Activated naive CD4-positive, alpha-beta T cell treated with anti-CD3 and anti-CD28 coated beads for 36 hours (primary cell): ENCODE measurements around the gene ODC1. TPM values are rescaled to one million over a fixed set of nuclear protein-coding genes. Genes with fewer than 3 reads are reported as not detected.
A peak's percentile ranks its signal among the peaks of the same experiment; 100 is the strongest.

Experiments
- CTCF ChIA-PET: fragments of 350-600 bp; sonication (Branson Sonifier 250); formaldehyde crosslinking; loops from one replicate; lab custom pipeline; 2021; ENCODE audit warnings: antibody characterized with exemption; lab: Charles Lee
- DNase-seq: peaks from one replicate; pipeline ENCODE4 v3.0.0-alpha.2; 2020
- H3K27ac Mint-ChIP-seq: one replicate; pipeline ENCODE4 v1.8.0; 2021; ENCODE audit warnings: mild to moderate bottlenecking, mixed read lengths
- H3K27me3 Mint-ChIP-seq: one replicate; pipeline ENCODE4 v1.8.0; 2021; ENCODE audit warnings: low read depth, mixed read lengths
- H3K36me3 Mint-ChIP-seq: one replicate; pipeline ENCODE4 v1.8.0; 2021; ENCODE audit warnings: low read depth, mixed read lengths
- H3K4me1 Mint-ChIP-seq: one replicate; pipeline ENCODE4 v1.8.0; 2021; ENCODE audit warnings: low read depth, mixed read lengths
- H3K4me3 Mint-ChIP-seq: one replicate; pipeline ENCODE4 v1.8.0; 2021; ENCODE audit warnings: mild to moderate bottlenecking, moderate library complexity, mixed read lengths
- H3K9me3 Mint-ChIP-seq: one replicate; pipeline ENCODE4 v1.8.0; 2021; ENCODE audit warnings: mixed read lengths
- intact Hi-C: fragments of 100-400 bp; cut with micrococcal nuclease; formaldehyde crosslinking; loops from one replicate; pipeline ENCODE4 v1.15.1; 2023
- total RNA-seq, 2 experiments: library from RNA; stranded (reverse); gene quantifications; one replicate each; pipeline ENCODE4 v1.2.3, GENCODE V29; 2021

ODC1 gene
- total RNA-seq, 2 experiments from 2014 or later, result 174 to 177 TPM

- Mint-ChIP-seq H3K4me3 (peak overlapping the region; percentile 59), H3K27ac (peak overlapping the region; percentile 97), H3K36me3 (peaks cover 5% of the 10 kb centered on the region), H3K27me3 (no peaks in the 10 kb centered on the region), H3K4me1 (peaks cover 47% of the 10 kb centered on the region), H3K9me3 (no peaks in the 10 kb centered on the region)
- CTCF ChIA-PET, result interaction anchor here (0.5 to 7.0 kb wide), 54 partner anchors 9 to 594 kb away, joined by 3 to 125 read pairs (median 4); partner anchors contain the start of gene HPCAL1
- peak; percentile 90 for DNase-seq
- intact Hi-C loops, result loop anchor here (1.0 to 2.0 kb wide), 10 partner anchors 25 to 626 kb away; partner anchors contain the start of gene HPCAL1
Measured at GRCh38 chr2:10407841-10408648, 40.1 kb downstream of the ODC1 start.

- Mint-ChIP-seq H3K27ac (peak overlapping the region; percentile 97), H3K27me3 (no peaks in the 10 kb centered on the region), H3K4me1 (peaks cover 50% of the 10 kb centered on the region), H3K9me3 (no peaks in the 10 kb centered on the region), H3K4me3 (peak overlapping the region; percentile 59), H3K36me3 (peaks cover 5% of the 10 kb centered on the region)
- no peak for DNase-seq
- CTCF ChIA-PET, result interaction anchor here (0.8 to 7.0 kb wide), 20 partner anchors 12 to 593 kb away, joined by 3 to 125 read pairs (median 14); partner anchors contain the start of gene HPCAL1
- intact Hi-C loops, result no loop called here
Measured at GRCh38 chr2:10407432-10407831, 40.7 kb downstream of the ODC1 start.

DNA sequence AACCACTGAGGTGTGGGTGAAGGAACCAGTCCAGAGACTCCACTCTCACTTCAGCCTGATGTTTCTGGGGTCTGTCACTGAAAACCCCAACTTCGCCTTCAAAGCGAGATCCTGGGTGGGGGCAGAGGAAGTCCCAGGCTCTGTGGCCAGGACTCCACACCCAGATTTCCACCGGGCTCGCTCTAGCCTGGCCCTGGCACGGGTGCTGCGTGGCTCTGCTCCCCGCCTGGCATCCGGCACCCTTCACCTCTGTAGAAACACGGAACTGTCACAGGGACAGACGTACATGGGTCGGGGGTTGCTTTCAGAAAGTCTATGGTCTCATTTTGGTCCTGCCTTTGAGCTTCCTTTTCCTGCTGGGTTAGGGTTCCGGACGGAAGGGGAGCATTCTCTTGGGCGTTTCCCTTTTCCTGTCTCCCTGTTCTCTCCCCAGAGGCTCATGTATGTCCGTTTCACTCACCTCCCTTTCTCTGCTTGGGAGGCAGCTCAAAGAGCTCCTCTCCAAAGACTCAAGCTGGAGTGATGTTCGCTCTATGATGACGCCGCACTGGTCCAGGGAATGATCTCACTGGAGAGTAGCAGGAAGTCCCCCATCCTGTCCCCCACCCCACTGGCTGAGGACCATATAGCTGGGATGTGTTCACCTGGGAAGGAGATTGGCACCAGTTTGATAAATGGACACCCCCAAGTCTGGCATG lies 41.5 kb downstream of the ODC1 start:
- H3K36me3 Mint-ChIP-seq, result peaks cover 2% of the 10 kb centered on the region
- no peaks in the 10 kb centered on the region for H3K9me3 Mint-ChIP-seq
- peaks cover 55% of the 10 kb centered on the region for H3K4me1 Mint-ChIP-seq
- H3K27ac Mint-ChIP-seq, result peak overlapping the region; percentile 33
- CTCF ChIA-PET, result interaction anchor here (0.8 to 7.0 kb wide), 5 partner anchors 29 to 136 kb away, joined by 3 to 125 read pairs (median 37); partner anchors contain the start of gene HPCAL1
- intact Hi-C loops, result no loop called here
- peak; percentile 20 for DNase-seq
- H3K4me3 Mint-ChIP-seq, result no peak overlapping the region
- H3K27me3 Mint-ChIP-seq, result no peaks in the 10 kb centered on the region

DNA sequence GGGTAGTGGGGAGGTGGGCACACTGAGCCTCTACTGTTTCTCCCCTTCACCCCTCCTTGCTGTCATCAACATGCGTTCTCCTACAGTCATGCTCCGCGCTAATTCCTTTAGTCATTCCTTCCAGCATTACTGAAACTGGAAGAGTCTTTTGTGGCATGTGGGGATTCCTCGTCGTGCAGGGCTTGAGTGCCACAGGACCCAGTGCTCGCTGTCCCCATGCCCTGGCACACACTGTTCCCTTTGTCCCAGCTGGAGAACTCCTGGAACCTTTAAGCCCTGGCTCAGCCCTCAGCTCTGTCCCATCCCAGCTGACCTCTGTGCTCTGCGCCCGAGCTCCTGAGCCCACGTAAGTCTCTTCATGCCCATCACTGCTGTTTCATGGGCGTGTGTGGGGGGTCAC lies 42.1 kb downstream of the ODC1 start:
- CTCF ChIA-PET, result interaction anchor here (0.8 to 7.0 kb wide), 2 partner anchors 102 to 108 kb away, joined by 3 to 125 read pairs; partner anchors contain the start of gene HPCAL1
- no peak for DNase-seq
- Mint-ChIP-seq H3K9me3 (no peaks in the 10 kb centered on the region), H3K4me3 (no peak overlapping the region), H3K27me3 (no peaks in the 10 kb centered on the region), H3K27ac (no peak overlapping the region), H3K4me1 (peaks cover 62% of the 10 kb centered on the region), H3K36me3 (peaks cover 2% of the 10 kb centered on the region)
- intact Hi-C loops, result no loop called here

DNA sequence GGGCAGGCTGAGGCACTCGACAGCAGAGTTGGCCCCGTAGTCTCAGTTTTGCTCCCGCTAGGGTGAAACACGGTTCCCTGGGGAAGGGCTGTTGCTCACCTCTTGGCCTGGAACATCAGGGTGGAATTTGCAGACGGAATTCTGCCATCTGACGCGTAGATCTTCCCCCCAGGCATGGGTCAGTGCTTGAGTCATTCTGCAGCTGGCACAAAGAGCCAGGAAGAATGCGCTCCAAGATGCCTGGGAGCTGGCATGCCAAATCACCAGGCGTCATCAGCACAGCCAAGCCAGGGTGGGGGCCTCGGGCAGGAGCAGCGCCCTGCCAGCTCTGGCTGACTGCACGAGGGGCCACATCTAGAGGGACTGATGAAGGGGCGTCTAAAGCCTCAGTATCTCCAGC lies 42.7 kb downstream of the ODC1 start:
- no peaks in the 10 kb centered on the region for H3K9me3 Mint-ChIP-seq
- intact Hi-C loops, result no loop called here

DNA sequence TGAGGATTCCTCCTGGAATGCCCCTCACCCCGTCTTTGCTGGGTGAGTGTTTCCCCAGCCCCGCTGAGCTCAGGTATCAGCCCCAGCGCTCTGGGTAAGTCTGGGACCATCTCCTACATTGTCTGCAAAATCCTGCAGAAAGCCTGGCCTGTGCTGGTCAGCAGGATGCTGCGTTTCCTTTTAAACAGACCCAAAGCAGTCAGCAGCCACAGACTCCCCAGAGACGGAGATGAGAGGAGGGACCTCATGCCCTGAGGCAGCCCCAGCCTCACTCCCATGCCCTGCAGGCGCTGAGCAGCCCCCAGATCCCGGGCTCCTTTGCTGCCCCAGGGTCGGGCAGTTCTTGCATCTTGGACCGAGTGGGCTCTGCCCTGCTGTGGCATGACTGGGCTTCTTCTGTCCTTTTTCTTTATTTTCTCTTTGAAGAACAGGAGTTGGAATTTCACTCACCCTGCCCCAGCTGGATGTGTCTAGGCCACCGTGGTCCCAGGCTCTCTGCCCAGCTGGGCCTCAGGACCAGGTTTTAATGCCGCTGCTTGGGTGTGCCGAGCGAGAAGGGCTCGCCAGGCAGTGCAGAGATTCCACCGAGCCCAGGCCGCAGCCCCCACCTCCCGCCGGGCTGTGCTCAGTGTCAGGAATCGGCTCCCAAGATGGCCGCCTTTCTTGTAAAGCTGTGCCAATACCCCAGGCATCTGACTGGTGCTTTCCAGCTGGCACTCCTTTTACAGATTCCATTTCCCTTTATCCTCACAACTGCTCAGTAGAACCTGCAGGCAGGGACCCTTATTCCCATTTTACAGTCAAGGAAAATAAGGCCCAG lies 43.6 kb downstream of the ODC1 start:
- H3K9me3 Mint-ChIP-seq, result no peaks in the 10 kb centered on the region
- H3K4me1 Mint-ChIP-seq, result peaks cover 75% of the 10 kb centered on the region
- no peak overlapping the region for H3K27ac Mint-ChIP-seq
- H3K36me3 Mint-ChIP-seq, result peaks cover 5% of the 10 kb centered on the region
- H3K4me3 Mint-ChIP-seq, result no peak overlapping the region
- DNase-seq, result no peak
- no peaks in the 10 kb centered on the region for H3K27me3 Mint-ChIP-seq
- CTCF ChIA-PET, result interaction anchor here (1.7 to 7.0 kb wide), 2 partner anchors 73 to 100 kb away, joined by 3 to 125 read pairs; partner anchors contain the start of gene HPCAL1
- intact Hi-C loops, result no loop called here

More for the DNA sequence above, 42.7 kb downstream of the ODC1 start:
- no peak overlapping the region for H3K27ac Mint-ChIP-seq
- H3K27me3 Mint-ChIP-seq, result no peaks in the 10 kb centered on the region
- DNase-seq, result no peak
- peaks cover 67% of the 10 kb centered on the region for H3K4me1 Mint-ChIP-seq
- no peak overlapping the region for H3K4me3 Mint-ChIP-seq
- CTCF ChIA-PET, result interaction anchor here (1.7 to 7.0 kb wide), 2 partner anchors 74 to 101 kb away, joined by 3 to 125 read pairs; partner anchors contain the start of gene HPCAL1
- H3K36me3 Mint-ChIP-seq, result peaks cover 2% of the 10 kb centered on the region

DNA sequence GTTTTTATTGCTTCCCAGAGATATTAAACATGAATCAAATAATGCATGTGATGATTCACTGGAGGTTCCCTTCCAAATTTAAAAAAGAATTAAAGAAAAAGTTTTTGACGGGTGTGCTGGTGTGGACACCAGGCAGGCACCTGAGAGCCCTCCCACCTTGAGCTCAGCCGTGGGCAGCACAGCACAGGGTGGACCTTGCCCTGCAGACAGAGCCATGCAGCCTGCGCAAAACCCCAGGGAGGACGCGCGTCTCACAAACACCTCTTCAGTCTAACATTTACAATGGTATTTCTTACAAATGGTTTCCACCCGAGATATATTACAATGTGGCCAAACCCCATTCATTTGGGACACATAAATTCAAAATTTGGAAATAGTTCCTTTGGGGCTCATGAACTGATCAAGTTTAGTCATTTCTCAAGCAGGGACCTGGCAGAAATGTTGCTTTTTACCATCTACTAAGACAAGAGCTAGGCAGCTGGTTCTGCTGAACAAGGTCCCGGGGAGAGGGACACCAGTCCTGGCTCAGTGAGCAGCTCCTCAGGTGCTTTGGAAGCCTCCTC lies 45.4 kb downstream of the ODC1 start:
- intact Hi-C loops, result no loop called here
- Mint-ChIP-seq H3K36me3 (peaks cover 4% of the 10 kb centered on the region), H3K27me3 (no peaks in the 10 kb centered on the region), H3K4me3 (no peak overlapping the region), H3K4me1 (peaks cover 59% of the 10 kb centered on the region), H3K27ac (no peak overlapping the region), H3K9me3 (no peaks in the 10 kb centered on the region)
- CTCF ChIA-PET, result interaction anchor here (0.6 to 1.2 kb wide), 2 partner anchors 100 to 279 kb away, joined by 3 read pairs; partner anchors contain the start of gene HPCAL1
- no peak for DNase-seq

DNA sequence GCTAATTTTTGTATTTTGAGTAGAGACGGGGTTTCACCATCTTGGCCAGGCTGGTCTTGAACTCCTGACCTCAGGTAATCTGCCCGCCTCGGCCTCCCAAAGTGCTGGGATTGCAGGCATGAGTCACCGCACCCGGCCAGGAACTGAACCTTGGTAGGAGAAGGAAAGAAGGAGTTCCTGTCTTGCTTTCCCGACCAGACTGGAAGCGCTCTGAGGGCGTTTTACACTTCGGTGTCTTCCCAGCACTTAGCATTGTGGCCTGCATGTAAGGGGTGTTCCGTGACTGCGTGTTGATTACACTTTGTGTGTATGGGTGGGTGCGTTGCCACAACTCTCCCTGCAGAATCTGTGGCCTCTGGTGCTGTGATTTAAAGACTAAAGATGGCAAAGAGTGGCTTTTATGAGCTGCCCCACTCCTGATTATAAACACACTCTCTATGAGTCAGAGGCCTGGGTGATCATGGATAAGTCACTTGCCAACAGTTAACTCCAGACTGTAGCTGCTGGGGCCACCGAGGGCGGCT lies 46.0 kb downstream of the ODC1 start:
- no peak for DNase-seq
- no peak overlapping the region for H3K4me3 Mint-ChIP-seq
- no peaks in the 10 kb centered on the region for H3K27me3 Mint-ChIP-seq
- H3K36me3 Mint-ChIP-seq, result peaks cover 4% of the 10 kb centered on the region
- intact Hi-C loops, result no loop called here
- CTCF ChIA-PET, result interaction anchor here (1.1 kb wide), 1 partner anchor 98 kb away, joined by 3 read pairs; no protein-coding TSS in a partner anchor
- H3K27ac Mint-ChIP-seq, result no peak overlapping the region
- H3K9me3 Mint-ChIP-seq, result no peaks in the 10 kb centered on the region
- H3K4me1 Mint-ChIP-seq, result peaks cover 53% of the 10 kb centered on the region

DNA sequence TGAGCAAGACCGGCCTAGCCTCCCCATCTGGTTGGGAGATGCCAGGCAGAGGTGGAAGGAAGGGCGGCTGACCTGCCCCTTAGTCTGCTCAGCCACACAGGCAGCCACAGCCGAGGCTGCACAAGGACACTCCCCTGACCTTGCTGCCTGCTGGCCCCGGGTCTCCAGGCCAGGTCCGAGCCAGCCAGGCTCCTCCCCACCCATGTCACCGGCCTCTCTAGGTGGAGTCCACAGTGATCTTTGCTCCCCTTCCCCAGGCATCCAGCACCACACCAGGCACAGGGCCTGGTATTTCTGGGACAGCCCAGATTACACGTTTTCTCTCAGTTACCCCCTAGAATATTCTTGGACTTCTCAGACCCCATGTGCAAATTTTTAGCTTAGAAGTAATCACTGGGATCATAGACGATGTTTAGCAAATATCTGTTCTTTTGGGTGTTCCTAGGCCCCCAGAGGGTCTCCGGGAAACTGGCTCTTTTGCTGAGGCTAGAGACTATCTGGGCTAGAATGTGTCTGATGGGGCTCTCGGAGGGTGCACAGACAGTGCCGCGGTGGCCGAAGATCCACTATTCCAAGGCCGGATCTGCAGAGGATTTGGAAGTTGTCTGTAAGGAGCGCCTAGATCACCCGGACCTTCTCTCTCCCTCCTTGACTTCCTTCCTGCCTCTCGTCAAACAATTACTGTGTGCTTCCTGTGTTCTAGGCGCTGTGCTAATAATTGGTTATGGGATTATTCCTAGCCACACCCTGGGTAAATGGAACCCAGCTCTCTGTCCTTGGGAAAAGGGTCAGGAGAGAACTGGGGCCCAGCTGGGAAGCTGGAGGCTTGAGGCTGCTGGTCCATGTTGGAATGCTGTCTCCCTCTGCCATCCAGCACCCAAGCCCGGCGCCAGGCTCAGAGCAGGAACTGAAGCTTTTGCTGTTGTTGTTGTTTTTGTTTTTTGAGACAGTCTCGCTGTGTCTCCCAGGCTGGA lies 46.9 kb downstream of the ODC1 start:
- intact Hi-C loops, result no loop called here
- CTCF ChIA-PET, result interaction anchor here (1.1 kb wide), 1 partner anchor 97 kb away, joined by 3 read pairs; no protein-coding TSS in a partner anchor
- no peak for DNase-seq
- H3K27ac Mint-ChIP-seq, result peak overlapping the region; percentile 61
- H3K27me3 Mint-ChIP-seq, result no peaks in the 10 kb centered on the region
- H3K4me1 Mint-ChIP-seq, result peaks cover 44% of the 10 kb centered on the region
- H3K36me3 Mint-ChIP-seq, result peaks cover 4% of the 10 kb centered on the region
- H3K9me3 Mint-ChIP-seq, result no peaks in the 10 kb centered on the region
- no peak overlapping the region for H3K4me3 Mint-ChIP-seq

DNA sequence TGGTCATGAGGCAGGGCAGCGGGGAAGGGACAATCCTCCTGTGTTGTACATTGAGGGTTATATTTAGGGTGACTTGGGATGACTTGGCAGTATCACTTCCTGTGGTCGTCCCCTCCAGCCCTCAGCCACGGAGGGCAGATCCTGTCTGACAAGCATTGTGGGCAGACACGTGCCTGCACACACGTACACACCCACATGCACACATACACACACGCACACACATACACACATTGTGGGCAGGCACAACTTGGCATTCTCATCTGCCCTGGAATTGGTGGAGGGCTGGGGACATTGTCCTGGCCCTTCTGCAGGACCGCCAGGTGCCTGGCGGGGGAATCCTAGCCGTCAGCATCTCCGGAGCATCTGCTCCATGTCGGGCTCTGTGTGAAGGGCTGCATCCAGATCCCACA lies 47.6 kb downstream of the ODC1 start:
- Mint-ChIP-seq H3K36me3 (peaks cover 4% of the 10 kb centered on the region), H3K4me3 (no peak overlapping the region), H3K27ac (peak overlapping the region; percentile 61), H3K27me3 (no peaks in the 10 kb centered on the region), H3K9me3 (no peaks in the 10 kb centered on the region), H3K4me1 (peaks cover 40% of the 10 kb centered on the region)
- DNase-seq, result peak; percentile 55
- intact Hi-C loops, result no loop called here
- CTCF ChIA-PET, result interaction anchor here (2.2 kb wide), 1 partner anchor 8 kb away, joined by 7 read pairs; no protein-coding TSS in a partner anchor
